ENCODE data around the gene ENTHD1.

ENTHD1 gene

DNA sequence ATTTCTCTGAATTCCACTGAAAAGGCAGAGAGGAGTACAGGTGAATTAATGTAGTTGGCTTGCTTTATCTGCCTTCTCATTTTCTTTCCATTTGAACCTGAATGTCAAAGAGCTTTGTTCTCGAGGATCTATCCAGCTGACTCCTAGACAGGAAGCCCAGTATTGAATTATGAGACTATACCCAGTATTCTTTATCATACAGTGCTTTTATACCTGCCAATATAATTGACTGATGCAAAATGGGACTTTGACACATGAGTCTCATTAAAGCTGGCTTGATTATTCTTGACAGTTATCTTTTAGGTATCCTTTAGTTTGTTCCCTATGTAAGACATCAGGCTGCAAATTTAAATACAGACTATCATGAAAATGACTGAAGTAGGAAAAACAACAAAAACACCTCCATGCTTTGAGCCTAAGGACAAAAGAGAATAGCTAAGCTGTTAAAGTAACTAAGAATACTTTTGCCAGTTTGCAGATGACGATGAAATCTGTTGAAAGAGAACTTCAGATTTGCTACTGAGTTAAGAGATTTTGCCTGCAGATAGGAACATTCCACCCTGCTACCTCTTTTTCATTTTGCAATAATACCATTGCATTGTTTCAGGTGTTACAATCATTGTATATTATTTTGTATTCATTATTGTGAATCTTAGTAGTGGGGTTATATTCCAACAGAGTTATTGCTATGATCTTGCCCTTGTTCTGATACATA, 117.1 kb downstream of the ENTHD1 start:
- Mint-ChIP-seq H3K36me3 (ENCODE audit: low read depth) (no peaks in the 10 kb centered on the region), H3K4me3 (no peak overlapping the region), H3K27me3 (no peaks in the 10 kb centered on the region), H3K9me3 (no peaks in the 10 kb centered on the region), H3K27ac (no peak overlapping the region), H3K4me1 (peaks cover 15% of the 10 kb centered on the region)
- no peak for DNase-seq
- ATAC-seq: no peak

GRCh38 chr22:39773976-39774539, 119.5 kb downstream of the ENTHD1 start:
- peak; percentile 14 for DNase-seq
- no peaks in the 10 kb centered on the region for H3K27me3 Mint-ChIP-seq
- H3K4me3 Mint-ChIP-seq: no peak overlapping the region
- H3K27ac Mint-ChIP-seq: peak overlapping the region; percentile 11
- H3K4me1 Mint-ChIP-seq: peaks cover 15% of the 10 kb centered on the region
- ATAC-seq: peak; percentile 93
- no peaks in the 10 kb centered on the region for H3K9me3 Mint-ChIP-seq
- H3K36me3 Mint-ChIP-seq (ENCODE audit: low read depth): no peaks in the 10 kb centered on the region

- DNase-seq (no peak), ATAC-seq (no peak)
- peaks cover 15% of the 10 kb centered on the region for H3K4me1 Mint-ChIP-seq
- no peaks in the 10 kb centered on the region for H3K9me3 Mint-ChIP-seq
- H3K36me3 Mint-ChIP-seq (ENCODE audit: low read depth): no peaks in the 10 kb centered on the region
- H3K4me3 Mint-ChIP-seq: no peak overlapping the region
- no peak overlapping the region for H3K27ac Mint-ChIP-seq
- H3K27me3 Mint-ChIP-seq: no peaks in the 10 kb centered on the region
Observed at GRCh38 chr22:39773503-39773902, 120.1 kb downstream of the ENTHD1 start.

GRCh38 chr22:39771486-39771885, 122.1 kb downstream of the ENTHD1 start:
- Mint-ChIP-seq H3K36me3 (ENCODE audit: low read depth) (no peaks in the 10 kb centered on the region), H3K27me3 (no peaks in the 10 kb centered on the region), H3K4me3 (no peak overlapping the region), H3K9me3 (no peaks in the 10 kb centered on the region), H3K27ac (no peak overlapping the region), H3K4me1 (peaks cover 15% of the 10 kb centered on the region)
- ATAC-seq: no peak
- DNase-seq: no peak

DNA sequence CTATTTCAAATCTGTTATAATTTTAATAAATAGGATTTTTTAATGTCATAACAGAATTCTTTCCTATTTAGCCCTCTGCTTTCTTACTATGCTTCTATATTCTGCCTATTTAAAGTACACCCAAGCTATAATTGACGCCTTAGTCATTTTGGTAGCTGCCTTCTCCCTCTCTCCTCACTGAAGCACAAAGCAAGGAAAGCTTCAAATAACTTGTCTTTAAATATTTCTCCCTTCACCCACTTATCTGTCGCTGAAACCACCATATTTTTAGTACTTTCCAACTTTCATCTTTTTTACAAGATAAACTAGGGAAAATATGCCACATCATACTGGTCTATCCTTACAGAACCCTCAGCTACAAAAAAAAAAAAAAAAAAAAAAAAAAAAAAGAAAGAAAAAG, 127.9 kb downstream of the ENTHD1 start:
- no peaks in the 10 kb centered on the region for H3K36me3 Mint-ChIP-seq (ENCODE audit: low read depth)
- no peak overlapping the region for H3K4me3 Mint-ChIP-seq
- H3K4me1 Mint-ChIP-seq: no peaks in the 10 kb centered on the region
- no peak for ATAC-seq
- peaks cover 3% of the 10 kb centered on the region for H3K27me3 Mint-ChIP-seq
- no peak for DNase-seq
- H3K27ac Mint-ChIP-seq: no peak overlapping the region
- H3K9me3 Mint-ChIP-seq: no peaks in the 10 kb centered on the region

- H3K4me3 Mint-ChIP-seq: no peak overlapping the region
- no peaks in the 10 kb centered on the region for H3K9me3 Mint-ChIP-seq
- no peak overlapping the region for H3K27ac Mint-ChIP-seq
- H3K4me1 Mint-ChIP-seq: no peaks in the 10 kb centered on the region
- H3K36me3 Mint-ChIP-seq (ENCODE audit: low read depth): no peaks in the 10 kb centered on the region
- H3K27me3 Mint-ChIP-seq: peaks cover 3% of the 10 kb centered on the region
- ATAC-seq (no peak), DNase-seq (no peak)
Observed at GRCh38 chr22:39765046-39765445, 128.5 kb downstream of the ENTHD1 start.

GRCh38 chr22:39763276-39763675, 130.3 kb downstream of the ENTHD1 start:
- Mint-ChIP-seq H3K9me3 (no peaks in the 10 kb centered on the region), H3K36me3 (ENCODE audit: low read depth) (no peaks in the 10 kb centered on the region), H3K4me1 (no peaks in the 10 kb centered on the region), H3K4me3 (no peak overlapping the region), H3K27me3 (peaks cover 3% of the 10 kb centered on the region), H3K27ac (no peak overlapping the region)
- ATAC-seq (no peak), DNase-seq (no peak)

GRCh38 chr22:39750759-39751158, 142.8 kb downstream of the ENTHD1 start:
- Mint-ChIP-seq H3K36me3 (ENCODE audit: low read depth) (no peaks in the 10 kb centered on the region), H3K4me1 (peaks cover 22% of the 10 kb centered on the region), H3K9me3 (no peaks in the 10 kb centered on the region), H3K27me3 (peaks cover 2% of the 10 kb centered on the region), H3K4me3 (no peak overlapping the region), H3K27ac (no peak overlapping the region)
- ATAC-seq (no peak), DNase-seq (no peak)

- H3K27me3 Mint-ChIP-seq: peaks cover 2% of the 10 kb centered on the region
- ATAC-seq (no peak), DNase-seq (no peak)
- H3K4me3 Mint-ChIP-seq: no peak overlapping the region
- no peaks in the 10 kb centered on the region for H3K9me3 Mint-ChIP-seq
- peaks cover 37% of the 10 kb centered on the region for H3K4me1 Mint-ChIP-seq
- H3K27ac Mint-ChIP-seq: no peak overlapping the region
- no peaks in the 10 kb centered on the region for H3K36me3 Mint-ChIP-seq (ENCODE audit: low read depth)
Observed at GRCh38 chr22:39748877-39749276, 144.7 kb downstream of the ENTHD1 start.

DNA sequence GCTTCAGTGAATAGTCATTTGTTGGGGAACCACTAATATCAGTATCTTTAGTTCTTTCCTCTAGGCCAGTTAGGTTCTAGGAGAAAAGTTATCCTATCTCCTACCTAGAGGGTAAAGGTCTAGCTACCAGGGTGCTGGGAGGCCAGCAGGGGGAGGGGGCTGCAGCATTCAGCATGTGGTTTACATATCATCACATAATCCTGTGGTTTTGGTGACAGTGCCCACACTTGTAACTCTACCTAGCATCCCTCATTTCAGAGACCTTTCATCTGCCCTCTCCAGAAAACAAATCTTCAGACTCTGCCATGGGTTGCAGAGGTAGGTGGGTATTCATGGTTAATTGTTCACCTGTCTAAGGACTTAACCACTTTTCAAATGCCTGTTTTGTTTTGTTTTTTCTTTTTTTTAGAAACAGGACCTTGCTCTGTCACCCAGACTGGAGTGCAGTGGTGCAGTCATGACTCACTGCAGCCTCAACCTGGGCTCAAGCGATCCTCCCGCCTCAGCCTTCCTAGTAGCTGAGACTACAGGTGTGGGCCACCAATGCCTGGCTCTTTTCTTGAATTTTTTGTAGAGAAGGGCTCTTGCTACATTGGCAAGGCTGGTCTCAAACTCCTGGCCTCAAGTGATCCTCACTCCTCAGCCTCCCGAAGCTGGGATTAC, 146.8 kb downstream of the ENTHD1 start:
- DNase-seq: peak; percentile 16
- Mint-ChIP-seq H3K27me3 (no peaks in the 10 kb centered on the region), H3K4me1 (peaks cover 37% of the 10 kb centered on the region), H3K4me3 (no peak overlapping the region), H3K9me3 (no peaks in the 10 kb centered on the region), H3K27ac (no peak overlapping the region), H3K36me3 (ENCODE audit: low read depth) (no peaks in the 10 kb centered on the region)
- ATAC-seq: peak; percentile 36

- no peak for DNase-seq
- no peak overlapping the region for H3K27ac Mint-ChIP-seq
- peak; percentile 57 for ATAC-seq
- no peaks in the 10 kb centered on the region for H3K9me3 Mint-ChIP-seq
- H3K4me3 Mint-ChIP-seq: no peak overlapping the region
- H3K36me3 Mint-ChIP-seq (ENCODE audit: low read depth): no peaks in the 10 kb centered on the region
- no peaks in the 10 kb centered on the region for H3K27me3 Mint-ChIP-seq
- H3K4me1 Mint-ChIP-seq: peaks cover 32% of the 10 kb centered on the region
Observed at GRCh38 chr22:39745789-39746188, 147.8 kb downstream of the ENTHD1 start.

DNA sequence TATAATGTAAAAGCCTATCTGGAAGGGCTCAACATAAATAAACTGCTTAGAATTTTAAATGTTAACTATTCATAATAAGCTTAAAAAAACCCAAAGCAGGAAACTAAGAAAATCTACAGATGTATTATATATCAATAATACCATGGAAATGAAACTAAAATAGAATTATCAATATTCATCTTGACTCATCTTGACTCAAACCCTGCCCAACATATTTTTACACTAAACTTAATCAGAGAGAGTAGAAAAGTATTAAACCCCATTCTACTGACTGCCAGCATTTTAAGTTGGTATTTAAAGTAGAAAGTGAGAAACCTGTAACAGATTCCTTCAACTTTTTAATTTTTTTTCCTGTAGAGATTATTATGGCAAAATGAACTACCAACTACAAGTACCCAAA, 149.2 kb downstream of the ENTHD1 start:
- H3K4me3 Mint-ChIP-seq: no peak overlapping the region
- DNase-seq (no peak), ATAC-seq (no peak)
- no peak overlapping the region for H3K27ac Mint-ChIP-seq
- no peaks in the 10 kb centered on the region for H3K36me3 Mint-ChIP-seq (ENCODE audit: low read depth)
- H3K4me1 Mint-ChIP-seq: peaks cover 30% of the 10 kb centered on the region
- no peaks in the 10 kb centered on the region for H3K27me3 Mint-ChIP-seq
- H3K9me3 Mint-ChIP-seq: no peaks in the 10 kb centered on the region

- ATAC-seq: no peak
- Mint-ChIP-seq H3K27me3 (no peaks in the 10 kb centered on the region), H3K4me3 (no peak overlapping the region), H3K4me1 (peaks cover 30% of the 10 kb centered on the region), H3K36me3 (ENCODE audit: low read depth) (no peaks in the 10 kb centered on the region), H3K9me3 (no peaks in the 10 kb centered on the region), H3K27ac (no peak overlapping the region)
- DNase-seq: no peak
Observed at GRCh38 chr22:39743935-39744334, 149.6 kb downstream of the ENTHD1 start.

DNA sequence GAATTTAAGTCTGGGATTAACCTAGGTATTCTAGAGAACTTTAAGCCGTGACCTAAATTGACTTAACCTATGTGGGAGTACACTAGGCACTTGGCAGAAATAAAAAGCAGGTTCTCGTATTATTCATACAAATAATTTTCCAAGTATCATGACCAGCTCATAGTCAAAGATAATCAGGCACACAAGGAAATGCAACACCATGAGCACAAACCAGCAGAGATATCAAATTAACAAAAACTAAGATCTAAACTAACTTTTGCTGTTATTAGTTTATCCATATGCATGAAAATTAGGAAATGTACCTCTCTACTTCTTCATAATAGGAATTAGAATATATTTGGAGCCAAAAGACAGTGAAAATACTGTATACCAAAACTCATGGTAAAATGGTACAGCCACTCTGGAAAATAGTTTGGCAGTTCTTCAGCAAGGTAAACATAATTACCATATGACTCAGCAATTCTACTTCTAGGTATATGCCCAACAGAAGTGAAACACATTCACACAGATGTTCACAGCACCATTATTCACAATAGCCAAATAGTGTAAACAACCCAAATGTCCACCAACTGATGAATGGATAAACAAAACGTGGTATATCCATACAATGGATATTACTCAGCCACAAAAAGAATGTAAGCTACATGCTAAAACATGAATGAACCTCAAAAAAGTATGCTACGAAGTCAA, 154.1 kb downstream of the ENTHD1 start:
- no peak overlapping the region for H3K4me3 Mint-ChIP-seq
- H3K27me3 Mint-ChIP-seq: peaks cover 3% of the 10 kb centered on the region
- H3K9me3 Mint-ChIP-seq: no peaks in the 10 kb centered on the region
- ATAC-seq: no peak
- no peaks in the 10 kb centered on the region for H3K36me3 Mint-ChIP-seq (ENCODE audit: low read depth)
- no peak overlapping the region for H3K27ac Mint-ChIP-seq
- no peak for DNase-seq
- H3K4me1 Mint-ChIP-seq: peaks cover 4% of the 10 kb centered on the region

- peaks cover 3% of the 10 kb centered on the region for H3K27me3 Mint-ChIP-seq
- H3K9me3 Mint-ChIP-seq: no peaks in the 10 kb centered on the region
- ATAC-seq (no peak), DNase-seq (no peak)
- H3K27ac Mint-ChIP-seq: no peak overlapping the region
- H3K36me3 Mint-ChIP-seq (ENCODE audit: low read depth): no peaks in the 10 kb centered on the region
- H3K4me1 Mint-ChIP-seq: no peaks in the 10 kb centered on the region
- no peak overlapping the region for H3K4me3 Mint-ChIP-seq
Observed at GRCh38 chr22:39738746-39739145, 154.8 kb downstream of the ENTHD1 start.
